ENCODE data around the gene GABBR2.
"Not testable (repeated sequence)": the region's sequence is repeated elsewhere in the genome, so short reads cannot be mapped to it uniquely, and the experiment has no call there.

GABBR2 gene

DNA sequence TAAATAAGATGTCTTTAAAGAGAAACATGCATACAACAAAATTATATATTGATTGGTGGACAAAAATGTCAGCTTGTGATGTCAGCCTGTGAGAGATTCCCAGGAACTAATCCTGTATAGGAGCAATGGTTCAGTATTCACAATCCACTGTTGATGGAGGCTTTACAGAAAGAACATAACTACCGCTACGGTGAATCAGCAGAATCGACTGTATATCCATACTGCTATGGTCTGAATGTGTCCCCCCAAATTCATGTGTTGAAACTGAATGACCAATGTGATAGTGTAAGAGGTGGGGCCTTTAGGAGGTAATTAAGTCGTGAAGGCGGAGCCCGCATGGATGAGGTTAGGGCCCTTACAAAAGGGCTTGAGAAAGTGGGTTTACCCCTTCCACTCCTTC lies 412.9 kb downstream of the GABBR2 start:
- DNase-seq (ENCODE audit: low read depth in 3 of 3), result no peak

GRCh38 chr9:98291820-98292219 lies 416.9 kb downstream of the GABBR2 start:
- DNase-seq (ENCODE audit: low read depth in 3 of 3), result no peak

GRCh38 chr9:98290411-98290810 lies 418.3 kb downstream of the GABBR2 start:
- no peak for DNase-seq (ENCODE audit: low read depth in 3 of 3)

DNA sequence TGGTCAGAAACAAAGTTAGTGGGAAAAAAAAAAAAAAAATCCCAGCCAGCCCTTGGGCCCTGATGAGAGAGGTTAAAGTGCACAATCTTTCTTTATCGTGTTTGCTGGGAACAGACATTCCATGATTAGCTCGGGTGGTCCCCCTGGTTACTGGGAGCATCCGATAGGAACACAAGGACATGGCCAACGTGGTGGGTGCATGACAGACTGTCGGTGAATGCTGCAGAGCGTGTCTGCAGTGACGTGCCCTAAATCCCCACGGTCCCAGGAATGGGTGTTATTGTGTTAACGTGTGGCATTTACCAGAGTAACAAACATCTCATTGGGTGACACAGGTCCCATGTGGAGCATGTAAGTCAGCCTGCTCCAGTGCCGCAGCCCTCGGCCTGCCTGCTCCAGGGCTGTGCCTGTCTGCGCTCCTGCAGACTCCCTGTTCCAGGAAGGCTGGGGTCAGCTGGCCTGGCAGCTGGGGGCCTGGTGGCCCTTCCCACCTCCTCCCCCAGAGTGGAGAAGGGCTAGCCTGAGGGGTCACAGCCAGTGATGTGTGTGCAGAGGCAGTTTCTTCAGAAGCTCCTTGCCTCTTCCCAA lies 419.0 kb downstream of the GABBR2 start:
- DNase-seq (ENCODE audit: low read depth in 3 of 3), result no peak

- no peak for DNase-seq (ENCODE audit: low read depth in 3 of 3)
Measured at GRCh38 chr9:98288881-98289280, 419.9 kb downstream of the GABBR2 start.

- DNase-seq (ENCODE audit: low read depth in 3 of 3), result no peak
Measured at GRCh38 chr9:98287384-98287783, 421.4 kb downstream of the GABBR2 start.

DNA sequence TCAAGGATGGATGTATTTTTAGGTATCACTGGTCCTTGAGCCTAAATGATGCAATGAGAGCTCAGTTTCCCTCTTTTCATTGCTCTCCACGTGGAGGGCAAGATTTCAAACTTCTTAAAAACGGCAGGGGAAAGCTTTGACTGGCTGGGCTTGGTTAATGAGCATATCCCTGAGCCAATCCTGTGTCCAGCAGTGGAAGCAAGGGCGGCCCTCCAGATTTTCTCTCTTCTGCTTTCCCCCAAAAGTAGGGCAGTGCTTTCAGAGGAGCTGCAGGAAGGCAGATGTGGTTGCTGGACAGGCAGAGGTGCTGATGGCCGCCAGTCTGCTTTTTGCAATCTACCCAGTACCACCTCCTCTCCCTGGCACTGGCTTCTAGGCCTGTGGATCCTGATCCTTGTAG lies 423.3 kb downstream of the GABBR2 start:
- DNase-seq (ENCODE audit: low read depth in 3 of 3), result no peak

DNA sequence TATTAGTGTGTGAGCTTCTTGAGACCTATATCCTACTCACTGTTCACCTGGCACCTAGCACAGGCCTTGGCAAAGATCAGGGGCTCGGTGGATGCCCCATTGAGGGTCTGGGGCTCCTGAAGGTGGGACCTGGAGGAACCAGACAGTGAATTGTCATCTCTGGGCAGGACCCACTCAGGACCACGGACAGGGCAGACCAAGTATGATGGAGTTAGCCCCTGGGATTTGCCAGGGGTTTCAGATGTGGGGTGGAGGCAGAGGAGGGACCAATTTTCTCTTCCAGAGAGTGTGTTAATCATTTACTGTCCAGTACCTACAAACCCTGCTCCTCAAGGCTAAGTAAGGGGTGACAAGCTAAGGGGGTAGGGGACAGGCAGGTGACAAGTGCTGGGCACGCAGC lies 424.0 kb downstream of the GABBR2 start:
- no peak for DNase-seq (ENCODE audit: low read depth in 3 of 3)

GRCh38 chr9:98283143-98283542 lies 425.6 kb downstream of the GABBR2 start:
- not testable (repeated sequence) for DNase-seq (ENCODE audit: low read depth in 3 of 3)

GRCh38 chr9:98281281-98281680 lies 427.5 kb downstream of the GABBR2 start:
- DNase-seq (ENCODE audit: low read depth in 3 of 3), result no peak

GRCh38 chr9:98280574-98280973 lies 428.2 kb downstream of the GABBR2 start:
- no peak for DNase-seq (ENCODE audit: low read depth in 3 of 3)

GRCh38 chr9:98280162-98280561 lies 428.6 kb downstream of the GABBR2 start:
- no peak for DNase-seq (ENCODE audit: low read depth in 3 of 3)

DNA sequence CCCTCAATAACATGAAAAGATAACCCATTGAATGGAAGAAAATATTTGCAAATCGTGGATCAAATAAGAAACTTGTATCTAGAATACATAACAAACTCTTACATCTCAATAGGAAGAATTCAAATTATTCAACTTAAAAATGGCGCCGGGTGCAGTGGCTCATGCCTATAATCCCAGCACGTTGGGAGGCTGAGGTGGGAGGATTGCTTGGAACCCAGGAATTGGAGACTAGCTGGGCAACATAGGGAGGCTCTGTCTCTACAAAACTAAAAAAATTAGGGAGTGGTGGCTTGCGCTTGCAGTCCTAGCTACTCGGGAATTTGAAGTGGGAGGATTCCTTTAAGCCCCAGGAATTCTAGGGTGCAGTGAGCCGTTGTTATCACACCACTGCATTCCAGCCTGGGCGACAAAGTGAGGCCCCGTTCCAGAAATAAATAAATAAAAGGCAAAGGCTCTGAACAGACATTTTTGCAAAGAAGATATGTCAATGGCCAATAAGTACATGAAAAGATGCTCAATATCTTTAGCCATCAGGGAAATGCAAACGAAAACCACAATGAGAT lies 431.7 kb downstream of the GABBR2 start:
- DNase-seq (ENCODE audit: low read depth in 3 of 3), result no peak

GRCh38 chr9:98275159-98275558 lies 433.6 kb downstream of the GABBR2 start:
- DNase-seq (ENCODE audit: low read depth in 3 of 3), result no peak

- DNase-seq (ENCODE audit: low read depth in 3 of 3), result no peak
Measured at GRCh38 chr9:98272083-98272482, 436.7 kb downstream of the GABBR2 start.

DNA sequence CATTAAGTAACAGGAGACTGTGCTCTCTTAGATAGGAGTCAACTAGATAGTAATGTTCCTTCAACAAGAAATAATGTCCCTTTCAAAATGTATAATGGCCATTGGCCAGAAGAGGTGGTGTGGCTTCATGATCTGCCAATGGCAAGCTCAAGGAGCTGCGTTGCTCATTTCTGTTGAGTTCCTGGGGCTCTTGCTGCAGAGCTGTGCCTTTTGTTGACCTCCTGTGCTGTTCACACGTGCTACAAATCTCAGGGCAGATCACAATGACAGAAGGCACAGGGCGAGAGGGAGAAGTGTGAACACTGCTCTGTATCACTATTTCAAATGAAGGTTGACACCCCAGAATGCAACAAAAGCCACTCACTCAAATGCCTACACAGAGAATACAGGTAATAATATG lies 437.3 kb downstream of the GABBR2 start:
- no peak for DNase-seq (ENCODE audit: low read depth in 3 of 3)

GRCh38 chr9:98270284-98270683 lies 438.5 kb downstream of the GABBR2 start:
- DNase-seq (ENCODE audit: low read depth in 3 of 3), result not testable (repeated sequence)

GRCh38 chr9:98269652-98270051 lies 439.1 kb downstream of the GABBR2 start:
- not testable (repeated sequence) for DNase-seq (ENCODE audit: low read depth in 3 of 3)

- DNase-seq (ENCODE audit: low read depth in 3 of 3), result not testable (repeated sequence)
Measured at GRCh38 chr9:98267556-98267955, 441.2 kb downstream of the GABBR2 start.

- no peak for DNase-seq (ENCODE audit: low read depth in 3 of 3)
Measured at GRCh38 chr9:98264516-98264915, 444.2 kb downstream of the GABBR2 start.

DNA sequence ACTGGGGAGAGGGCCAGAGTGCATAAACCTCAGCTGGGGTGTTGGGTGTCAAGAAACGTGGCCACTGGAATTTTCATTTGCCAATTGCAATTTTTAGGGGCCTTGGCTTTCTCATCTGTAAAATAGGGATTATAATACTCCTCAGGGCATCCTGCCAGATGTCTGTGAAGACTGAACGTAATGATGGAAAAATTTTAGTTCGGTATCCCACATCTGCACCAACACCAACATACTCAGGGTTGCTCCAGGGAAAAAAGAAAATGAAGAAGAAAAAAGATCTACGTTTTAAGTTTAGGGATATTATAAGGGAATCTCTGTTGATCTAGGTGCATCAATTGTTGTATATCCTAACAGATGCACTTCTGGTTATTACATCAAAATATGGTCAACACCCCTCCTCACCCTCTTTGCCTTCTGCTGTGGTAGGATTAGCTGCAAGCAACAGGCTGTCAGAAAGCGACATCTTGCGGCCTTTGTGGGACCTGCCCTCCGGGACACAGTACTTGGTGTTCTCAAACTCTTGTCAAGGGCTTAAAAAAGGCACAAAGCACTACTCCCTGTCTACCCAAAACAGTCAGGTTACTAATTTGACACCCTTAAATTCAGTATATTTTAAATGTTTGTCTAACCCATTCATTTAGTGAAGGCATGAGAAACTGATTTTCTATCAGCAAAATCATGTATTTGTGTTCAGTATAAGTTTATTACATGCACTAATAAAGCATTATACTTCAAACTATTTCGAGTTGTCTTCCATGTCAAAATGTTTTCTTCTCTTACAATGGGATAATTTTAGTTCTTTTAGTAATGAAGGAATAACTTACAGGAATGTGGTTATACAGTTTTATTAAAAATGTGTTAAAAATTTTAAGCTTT lies 445.0 kb downstream of the GABBR2 start:
- DNase-seq (ENCODE audit: low read depth in 3 of 3), result peak; percentile 56 to 79 (median 70)

DNA sequence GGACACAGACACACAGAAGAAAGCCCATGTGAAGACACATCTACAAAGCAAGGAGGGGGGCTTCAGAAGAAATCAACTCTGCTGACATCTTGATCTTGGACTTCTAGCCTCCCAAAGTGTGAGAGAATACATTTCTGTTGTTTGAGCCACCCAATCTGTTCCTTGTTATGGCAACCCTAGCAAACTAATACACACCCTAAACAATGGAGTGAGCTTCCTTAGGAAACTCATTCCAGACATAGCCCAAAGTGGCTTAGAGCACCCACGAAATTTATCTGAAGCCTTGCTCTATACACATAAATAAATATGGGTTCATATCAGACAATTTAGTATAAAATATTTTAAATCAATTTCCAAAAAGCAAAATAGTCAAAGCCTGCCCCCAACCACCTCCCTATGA lies 445.7 kb downstream of the GABBR2 start:
- no peak for DNase-seq (ENCODE audit: low read depth in 3 of 3)

- no peak for DNase-seq (ENCODE audit: low read depth in 3 of 3)
Measured at GRCh38 chr9:98262056-98262455, 446.7 kb downstream of the GABBR2 start.
